Left ventricle myocardium superior (tissue), 1 donor: ENCODE data around the gene CTAG2. TPM values are rescaled to one million over a fixed set of nuclear protein-coding genes. Genes with fewer than 3 reads are reported as not detected.
"Not testable (repeated sequence)": the region's sequence is repeated elsewhere in the genome, so short reads cannot be mapped to it uniquely, and the experiment has no call there.

Experiments
- ATAC-seq: fragments of 200-7000 bp; cut with Tn5 transposase; one replicate; pipeline ENCODE4 v1.9.1; 2020; ENCODE audit warnings: mild to moderate bottlenecking, moderate library complexity
- DNase-seq: peaks from one replicate; pipeline ENCODE4 v3.0.0-alpha.2; 2020
- intact Hi-C: fragments of 100-400 bp; cut with micrococcal nuclease; formaldehyde crosslinking; loops from one replicate; pipeline ENCODE4 v1.11.0; 2022
- long read RNA-seq: library from polyadenylated mRNA; unstranded; transcript quantifications from one replicate; pipeline ENCODE4 v2.0.0, GENCODE V29; 2021
- total RNA-seq: library from RNA; stranded (reverse); fragmentation: NEBNext Ultra II Directional; extraction: Animal tissue kit (Norgen Biotek cat#: 25700); gene quantifications from one replicate; pipeline ENCODE4 v1.2.1, GENCODE V29; 2021
- donor health status: DM: no; HTN: yes; CAD: no; lungs with severe emphysema.

Gene CTAG2
- total RNA-seq: not detected
- long read RNA-seq: 0 reads

GRCh38 chrX:154653413-154653812 lies at the start of gene CTAG2:
Gene CTAG2 (minus strand): TSS chrX:154653579. CDS start chrX:154653515, 64 bp downstream.
- intact Hi-C loops, DNase-seq, ATAC-seq: not testable (repeated sequence)

- intact Hi-C loops: no loop called here
- DNase-seq: no peak
These were observed 45.4 kb upstream of the CTAG2 start for GRCh38 chrX:154698630-154699248.

GRCh38 chrX:154696676-154697045 lies 43.3 kb upstream of the CTAG2 start:
- intact Hi-C loops: no loop called here
- DNase-seq (no peak), ATAC-seq (peak; percentile 10)

More at GRCh38 chrX:154698630-154699248, 45.4 kb upstream of the CTAG2 start:
- ATAC-seq: peak; percentile 85

- intact Hi-C loops: no loop called here
- peak; percentile 56 for ATAC-seq
- DNase-seq: no peak
These were observed 42.7 kb upstream of the CTAG2 start for GRCh38 chrX:154695911-154696675.

- ATAC-seq: no peak
- DNase-seq: no peak
- intact Hi-C loops: no loop called here
These were observed 40.0 kb upstream of the CTAG2 start for GRCh38 chrX:154693394-154693793.

GRCh38 chrX:154690438-154690837 lies 37.1 kb upstream of the CTAG2 start:
- ATAC-seq, DNase-seq, intact Hi-C loops: not testable (repeated sequence)

GRCh38 chrX:154672084-154672483 lies 18.7 kb upstream of the CTAG2 start:
- DNase-seq, ATAC-seq, intact Hi-C loops: not testable (repeated sequence)

GRCh38 chrX:154670848-154671247 lies 17.5 kb upstream of the CTAG2 start:
- ATAC-seq, intact Hi-C loops, DNase-seq: not testable (repeated sequence)

- ATAC-seq: no peak
- no peak for DNase-seq
- intact Hi-C loops: no loop called here
These were observed 8.5 kb upstream of the CTAG2 start for GRCh38 chrX:154661899-154662298.

GRCh38 chrX:154661170-154661569 lies 7.8 kb upstream of the CTAG2 start:
- DNase-seq: no peak
- intact Hi-C loops: no loop called here
- ATAC-seq: no peak

- DNase-seq: no peak
- ATAC-seq: no peak
- intact Hi-C loops: no loop called here
These were observed 7.2 kb upstream of the CTAG2 start for GRCh38 chrX:154660541-154660940.

- ATAC-seq (no peak), DNase-seq (no peak)
- intact Hi-C loops: no loop called here
These were observed 5.6 kb upstream of the CTAG2 start for GRCh38 chrX:154658957-154659356.

GRCh38 chrX:154658187-154658586 lies 4.8 kb upstream of the CTAG2 start:
- intact Hi-C loops: no loop called here
- ATAC-seq: no peak
- DNase-seq: no peak

GRCh38 chrX:154657226-154657805 lies 3.9 kb upstream of the CTAG2 start:
- no peak for DNase-seq
- ATAC-seq: no peak
- intact Hi-C loops: no loop called here

- intact Hi-C loops: no loop called here
- no peak for ATAC-seq
- no peak for DNase-seq
These were observed 2.4 kb upstream of the CTAG2 start for GRCh38 chrX:154655786-154656185.

GRCh38 chrX:154655346-154655745 lies 2.0 kb upstream of the CTAG2 start:
- no peak for ATAC-seq
- no peak for DNase-seq
- intact Hi-C loops: no loop called here

- ATAC-seq (no peak), DNase-seq (no peak)
- intact Hi-C loops: no loop called here
These were observed 1.5 kb upstream of the CTAG2 start for GRCh38 chrX:154654925-154655324.

- no peak for ATAC-seq
- DNase-seq: no peak
- intact Hi-C loops: no loop called here
These were observed 993 bp upstream of the CTAG2 start for GRCh38 chrX:154654372-154654771.

- intact Hi-C loops: no loop called here
- no peak for ATAC-seq
- no peak for DNase-seq
These were observed 354 bp downstream of the CTAG2 start for GRCh38 chrX:154653048-154653401.

GRCh38 chrX:154652311-154653047 lies 900 bp downstream of the CTAG2 start:
- DNase-seq: no peak
- intact Hi-C loops: no loop called here
- ATAC-seq: no peak
